Panc1 (cell line): ENCODE measurements around the gene GULP1. TPM values are rescaled to one million over a fixed set of nuclear protein-coding genes. Genes with fewer than 3 reads are reported as not detected.

ENCODE experiments used
- ATAC-seq: fragments of 200-7000 bp; cut with Tn5 transposase; 2 replicates; pipeline ENCODE4 v1.9.1; 2020; ENCODE audit warnings: mild to moderate bottlenecking, moderate library complexity
- BruUV-seq: library from RNA; stranded (reverse); fragments of 400-500 nt; replicated peaks from 2 replicates; lab custom pipeline; 2021; lab: Mats Ljungman, UMichigan
- CTCF ChIA-PET: fragments of 300-600 bp; sonication (Branson Sonifier 250); formaldehyde crosslinking; loops from one replicate; lab custom pipeline; 2022; ENCODE audit warnings: antibody characterized with exemption; lab: Charles Lee
- POLR2A ChIA-PET: fragments of 300-600 bp; sonication (Branson Sonifier 250); formaldehyde crosslinking; loops from one replicate; lab custom pipeline; 2022; ENCODE audit warnings: antibody characterized with exemption; lab: Charles Lee
- DNase-seq: peaks from one replicate; pipeline ENCODE4 v3.0.0-alpha.2; 2010; ENCODE audit warnings: low read depth, low spot score
- H3K27ac ChIP-seq: 2 replicates; pipeline ENCODE4 v1.5.1; 2011; ENCODE audit warnings: mild to moderate bottlenecking, low read length, inconsistent platforms
- H3K27me3 ChIP-seq: fragments of 200-500 bp; sonication (Bioruptor generic); 2 replicates; pipeline ENCODE4 v1.6.0; 2014; ENCODE audit warnings: low read length, inconsistent platforms; ENCODE audit not compliant: control insufficient read depth, insufficient read depth
- H3K36me3 ChIP-seq: fragments of 200-500 bp; sonication (Bioruptor generic); 2 replicates; pipeline ENCODE4 v1.5.1; 2014; ENCODE audit warnings: inconsistent platforms, mild to moderate bottlenecking, low read length, moderate library complexity; ENCODE audit not compliant: control insufficient read depth, insufficient read depth
- H3K4me1 ChIP-seq: 2 replicates; pipeline ENCODE4 v1.5.1; 2011; ENCODE audit warnings: inconsistent platforms, mild to moderate bottlenecking, low read length, moderate library complexity; ENCODE audit not compliant: control insufficient read depth, insufficient read depth
- H3K4me3 ChIP-seq, 2 experiments: 2 replicates each; pipeline ENCODE4 v1.5.1; 2011 to 2012; ENCODE audit warnings: low read depth in 2 of 2, low read length in 2 of 2, mild to moderate bottlenecking in 2 of 2, inconsistent platforms in 1 of 2, moderate library complexity in 1 of 2
- H3K9me3 ChIP-seq: fragments of 200-500 bp; sonication (Bioruptor generic); 2 replicates; pipeline ENCODE4 v1.5.1; 2014; ENCODE audit warnings: low read depth, mild to moderate bottlenecking, inconsistent platforms, low read length, moderate library complexity; ENCODE audit not compliant: control insufficient read depth, insufficient read depth
- POLR2AphosphoS5 ChIP-seq: IDR thresholded peaks from 2 replicates; pipeline ENCODE4 v1.6.1; 2012; ENCODE audit warnings: mild to moderate bottlenecking, low read depth, low read length, moderate library complexity
- SIN3A ChIP-seq: IDR thresholded peaks from 2 replicates; pipeline ENCODE4 v1.6.1; 2012; ENCODE audit warnings: low read depth, mild to moderate bottlenecking, low read length, moderate library complexity, borderline replicate concordance; ENCODE audit not compliant: insufficient read depth
- TCF7L2 ChIP-seq: IDR thresholded peaks from 2 replicates; pipeline ENCODE4 v1.6.1; 2011; ENCODE audit warnings: mild to moderate bottlenecking, low read depth, low read length, inconsistent platforms
- in situ Hi-C: cut with HindIII; loops from 2 replicates; pipeline ENCODE4 v1.10.0; 2016; ENCODE audit warnings: low sequenced_read_pairs, low pct_unique_long_range_greater_than_20kb
- intact Hi-C: fragments of 100-400 bp; cut with micrococcal nuclease; formaldehyde crosslinking; loops from one replicate; pipeline ENCODE4 v1.10.0; 2022; ENCODE audit not compliant: unreplicated experiment
- total RNA-seq: library from RNA; stranded (reverse); gene quantifications from one replicate; pipeline ENCODE4 v1.2.1, GENCODE V29; 2021; ENCODE audit not compliant: unreplicated experiment
- TF ChIP-seq, protein P1 (sequence below): fragments of 450-650 bp; IDR thresholded peaks from 2 replicates; pipeline ENCODE4 v1.5.1; 2017; ENCODE audit warnings: mild to moderate bottlenecking
- TF ChIP-seq, protein P2 (sequence below), 2 experiments: IDR thresholded peaks; 2 replicates each; pipeline ENCODE4 v1.6.1; 2011 to 2012; ENCODE audit warnings: low read depth in 2 of 2, control low read depth in 1 of 2, low read length in 1 of 2, mild to moderate bottlenecking in 1 of 2, moderate library complexity in 1 of 2; ENCODE audit not compliant: insufficient read depth in 1 of 2

GULP1 gene
- total RNA-seq, 1 experiment from 2014 or later: 51.5 TPM

DNA sequence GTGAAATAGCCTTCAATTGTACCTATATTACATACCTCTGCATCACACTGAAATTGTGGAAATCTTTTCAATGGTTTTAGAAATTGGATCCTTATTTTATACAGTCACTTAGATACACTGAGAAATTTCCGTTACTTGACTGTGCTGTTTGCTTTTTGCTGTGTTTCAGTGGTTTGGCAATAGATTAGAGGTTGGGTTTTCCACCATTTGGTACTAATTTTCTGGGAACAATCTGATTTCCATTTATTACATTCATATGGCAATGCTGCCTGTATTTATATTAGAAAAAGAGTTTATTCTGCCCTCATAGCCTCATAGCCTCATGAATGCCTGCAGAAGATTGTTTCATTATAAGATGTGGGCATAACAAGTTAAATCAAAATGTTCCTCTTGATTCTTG, 285.0 kb downstream of the GULP1 start:
- Histone ChIP-seq H3K4me1 (no peaks in the 10 kb centered on the region), H3K27me3 (no peaks in the 10 kb centered on the region), H3K27ac (no peak overlapping the region), H3K9me3 (no peaks in the 10 kb centered on the region), H3K36me3 (no peaks in the 10 kb centered on the region; the same call in 1 of the 2 replicates), H3K4me3 (no peak overlapping the region)
- ChIA-PET CTCF (no interaction called here), POLR2A (no interaction called here)
- no TSS peak for BruUV-seq
- DNase-seq (no peak), ATAC-seq (no peak)
- TF ChIP-seq SIN3A: no peak
- TF ChIP-seq POLR2AphosphoS5: no peak
- no peak for TF ChIP-seq TCF7L2
- TF ChIP-seq, protein P1, sequence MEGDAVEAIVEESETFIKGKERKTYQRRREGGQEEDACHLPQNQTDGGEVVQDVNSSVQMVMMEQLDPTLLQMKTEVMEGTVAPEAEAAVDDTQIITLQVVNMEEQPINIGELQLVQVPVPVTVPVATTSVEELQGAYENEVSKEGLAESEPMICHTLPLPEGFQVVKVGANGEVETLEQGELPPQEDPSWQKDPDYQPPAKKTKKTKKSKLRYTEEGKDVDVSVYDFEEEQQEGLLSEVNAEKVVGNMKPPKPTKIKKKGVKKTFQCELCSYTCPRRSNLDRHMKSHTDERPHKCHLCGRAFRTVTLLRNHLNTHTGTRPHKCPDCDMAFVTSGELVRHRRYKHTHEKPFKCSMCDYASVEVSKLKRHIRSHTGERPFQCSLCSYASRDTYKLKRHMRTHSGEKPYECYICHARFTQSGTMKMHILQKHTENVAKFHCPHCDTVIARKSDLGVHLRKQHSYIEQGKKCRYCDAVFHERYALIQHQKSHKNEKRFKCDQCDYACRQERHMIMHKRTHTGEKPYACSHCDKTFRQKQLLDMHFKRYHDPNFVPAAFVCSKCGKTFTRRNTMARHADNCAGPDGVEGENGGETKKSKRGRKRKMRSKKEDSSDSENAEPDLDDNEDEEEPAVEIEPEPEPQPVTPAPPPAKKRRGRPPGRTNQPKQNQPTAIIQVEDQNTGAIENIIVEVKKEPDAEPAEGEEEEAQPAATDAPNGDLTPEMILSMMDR: no peak
- TF ChIP-seq, protein P2, sequence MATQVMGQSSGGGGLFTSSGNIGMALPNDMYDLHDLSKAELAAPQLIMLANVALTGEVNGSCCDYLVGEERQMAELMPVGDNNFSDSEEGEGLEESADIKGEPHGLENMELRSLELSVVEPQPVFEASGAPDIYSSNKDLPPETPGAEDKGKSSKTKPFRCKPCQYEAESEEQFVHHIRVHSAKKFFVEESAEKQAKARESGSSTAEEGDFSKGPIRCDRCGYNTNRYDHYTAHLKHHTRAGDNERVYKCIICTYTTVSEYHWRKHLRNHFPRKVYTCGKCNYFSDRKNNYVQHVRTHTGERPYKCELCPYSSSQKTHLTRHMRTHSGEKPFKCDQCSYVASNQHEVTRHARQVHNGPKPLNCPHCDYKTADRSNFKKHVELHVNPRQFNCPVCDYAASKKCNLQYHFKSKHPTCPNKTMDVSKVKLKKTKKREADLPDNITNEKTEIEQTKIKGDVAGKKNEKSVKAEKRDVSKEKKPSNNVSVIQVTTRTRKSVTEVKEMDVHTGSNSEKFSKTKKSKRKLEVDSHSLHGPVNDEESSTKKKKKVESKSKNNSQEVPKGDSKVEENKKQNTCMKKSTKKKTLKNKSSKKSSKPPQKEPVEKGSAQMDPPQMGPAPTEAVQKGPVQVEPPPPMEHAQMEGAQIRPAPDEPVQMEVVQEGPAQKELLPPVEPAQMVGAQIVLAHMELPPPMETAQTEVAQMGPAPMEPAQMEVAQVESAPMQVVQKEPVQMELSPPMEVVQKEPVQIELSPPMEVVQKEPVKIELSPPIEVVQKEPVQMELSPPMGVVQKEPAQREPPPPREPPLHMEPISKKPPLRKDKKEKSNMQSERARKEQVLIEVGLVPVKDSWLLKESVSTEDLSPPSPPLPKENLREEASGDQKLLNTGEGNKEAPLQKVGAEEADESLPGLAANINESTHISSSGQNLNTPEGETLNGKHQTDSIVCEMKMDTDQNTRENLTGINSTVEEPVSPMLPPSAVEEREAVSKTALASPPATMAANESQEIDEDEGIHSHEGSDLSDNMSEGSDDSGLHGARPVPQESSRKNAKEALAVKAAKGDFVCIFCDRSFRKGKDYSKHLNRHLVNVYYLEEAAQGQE (IDR thresholded peaks at IDR 0.05; ENCODE audit: insufficient read depth in 1 of 2, low read depth in 2 of 2, low read length in 1 of 2): no peak
- in situ Hi-C loops (no loop called here), intact Hi-C loops (no loop called here)

DNA sequence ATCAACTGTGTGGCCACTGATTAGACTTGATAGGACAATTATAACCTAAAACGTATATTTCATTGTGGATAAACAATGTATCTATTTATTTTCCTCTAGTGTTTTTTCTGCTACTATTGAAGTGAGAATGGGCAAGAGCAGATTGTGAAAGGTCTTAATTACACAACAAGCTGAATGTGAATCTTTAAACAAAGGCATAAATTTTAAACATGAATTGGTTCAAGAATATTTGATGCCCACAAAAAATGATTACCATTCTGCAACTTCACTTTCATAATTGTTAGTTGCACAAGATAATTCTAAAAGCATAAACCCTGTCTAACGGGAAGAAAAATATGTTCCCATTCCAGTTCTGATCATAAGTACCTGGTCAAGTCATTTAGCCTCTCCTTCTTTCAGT, 285.6 kb downstream of the GULP1 start:
- POLR2A ChIA-PET: no interaction called here
- no peaks in the 10 kb centered on the region for H3K27me3 ChIP-seq
- in situ Hi-C loops: no loop called here
- no peaks in the 10 kb centered on the region; the same call in 1 of the 2 replicates for H3K36me3 ChIP-seq
- DNase-seq (no peak), ATAC-seq (no peak)
- H3K4me1 ChIP-seq: no peaks in the 10 kb centered on the region
- no peak overlapping the region for H3K27ac ChIP-seq
- CTCF ChIA-PET: no interaction called here
- intact Hi-C loops: no loop called here
- TF ChIP-seq TCF7L2 (no peak), POLR2AphosphoS5 (no peak), SIN3A (no peak)
- TF ChIP-seq, protein P1: no peak
- TF ChIP-seq, protein P2 (IDR thresholded peaks at IDR 0.05; ENCODE audit: insufficient read depth in 1 of 2, low read depth in 2 of 2, low read length in 1 of 2): no peak
- H3K4me3 ChIP-seq: no peak overlapping the region
- BruUV-seq: no TSS peak
- H3K9me3 ChIP-seq: no peaks in the 10 kb centered on the region
